ENCODE data around the gene ESM1. TPM values are rescaled to one million over a fixed set of nuclear protein-coding genes. Genes with fewer than 3 reads are reported as not detected.

Gene ESM1
- total RNA-seq, 1 donor from 2014 or later, result not detected

GRCh38 chr5:54969242-54969641, 16.2 kb downstream of the ESM1 start:
- Histone ChIP-seq H3K4me3 (no peak overlapping the region), H3K27ac (no peak overlapping the region)

DNA sequence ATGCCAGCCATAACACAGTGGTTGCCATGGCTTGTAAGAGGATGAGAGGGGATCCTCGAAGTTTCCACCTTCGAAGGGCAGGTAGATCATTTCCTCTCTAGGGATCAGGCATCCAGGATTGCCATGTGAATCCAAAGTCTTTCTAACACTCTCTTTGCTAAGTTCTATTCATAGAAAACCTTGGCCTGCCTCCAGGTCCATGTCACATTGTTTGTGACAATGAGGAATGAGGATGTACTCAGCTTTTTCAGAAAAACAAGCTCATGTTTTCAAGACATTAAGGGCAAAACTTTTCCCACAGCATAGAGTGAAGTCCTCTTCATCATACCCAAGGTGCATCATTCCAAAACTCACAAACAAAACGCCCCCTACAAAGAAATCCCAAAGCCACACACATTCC, 19.6 kb downstream of the ESM1 start:
- intact Hi-C loops (cut with DNase I), result no loop called here
- Histone ChIP-seq H3K27me3 (no peaks in the 10 kb centered on the region), H3K9me3 (no peaks in the 10 kb centered on the region), H3K36me3 (no peaks in the 10 kb centered on the region), H3K27ac (no peak overlapping the region), H3K4me3 (no peak overlapping the region), H3K4me1 (no peaks in the 10 kb centered on the region)
- TF ChIP-seq POLR2A (IDR thresholded peaks at IDR 0.05) (no peak), POLR2AphosphoS5 (IDR thresholded peaks at IDR 0.05; ENCODE audit: insufficient read depth in 1 of 2, low read depth in 1 of 2) (no peak)
- TF ChIP-seq, protein P1, sequence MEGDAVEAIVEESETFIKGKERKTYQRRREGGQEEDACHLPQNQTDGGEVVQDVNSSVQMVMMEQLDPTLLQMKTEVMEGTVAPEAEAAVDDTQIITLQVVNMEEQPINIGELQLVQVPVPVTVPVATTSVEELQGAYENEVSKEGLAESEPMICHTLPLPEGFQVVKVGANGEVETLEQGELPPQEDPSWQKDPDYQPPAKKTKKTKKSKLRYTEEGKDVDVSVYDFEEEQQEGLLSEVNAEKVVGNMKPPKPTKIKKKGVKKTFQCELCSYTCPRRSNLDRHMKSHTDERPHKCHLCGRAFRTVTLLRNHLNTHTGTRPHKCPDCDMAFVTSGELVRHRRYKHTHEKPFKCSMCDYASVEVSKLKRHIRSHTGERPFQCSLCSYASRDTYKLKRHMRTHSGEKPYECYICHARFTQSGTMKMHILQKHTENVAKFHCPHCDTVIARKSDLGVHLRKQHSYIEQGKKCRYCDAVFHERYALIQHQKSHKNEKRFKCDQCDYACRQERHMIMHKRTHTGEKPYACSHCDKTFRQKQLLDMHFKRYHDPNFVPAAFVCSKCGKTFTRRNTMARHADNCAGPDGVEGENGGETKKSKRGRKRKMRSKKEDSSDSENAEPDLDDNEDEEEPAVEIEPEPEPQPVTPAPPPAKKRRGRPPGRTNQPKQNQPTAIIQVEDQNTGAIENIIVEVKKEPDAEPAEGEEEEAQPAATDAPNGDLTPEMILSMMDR (IDR thresholded peaks at IDR 0.05), result no peak
- no peak for DNase-seq (ENCODE audit: extremely low spot score in 2 of 2)

More at GRCh38 chr5:54969242-54969641, 16.2 kb downstream of the ESM1 start:
- DNase-seq (ENCODE audit: extremely low spot score in 2 of 2), result no peak
- Histone ChIP-seq H3K9me3 (no peaks in the 10 kb centered on the region), H3K4me1 (no peaks in the 10 kb centered on the region), H3K27me3 (no peaks in the 10 kb centered on the region), H3K36me3 (no peaks in the 10 kb centered on the region)
- intact Hi-C loops (cut with DNase I), result no loop called here
- TF ChIP-seq, protein P1 (IDR thresholded peaks at IDR 0.05), result no peak
- TF ChIP-seq POLR2AphosphoS5 (IDR thresholded peaks at IDR 0.05; ENCODE audit: insufficient read depth in 1 of 2, low read depth in 1 of 2), result no peak
- no peak for TF ChIP-seq POLR2A (IDR thresholded peaks at IDR 0.05)

DNA sequence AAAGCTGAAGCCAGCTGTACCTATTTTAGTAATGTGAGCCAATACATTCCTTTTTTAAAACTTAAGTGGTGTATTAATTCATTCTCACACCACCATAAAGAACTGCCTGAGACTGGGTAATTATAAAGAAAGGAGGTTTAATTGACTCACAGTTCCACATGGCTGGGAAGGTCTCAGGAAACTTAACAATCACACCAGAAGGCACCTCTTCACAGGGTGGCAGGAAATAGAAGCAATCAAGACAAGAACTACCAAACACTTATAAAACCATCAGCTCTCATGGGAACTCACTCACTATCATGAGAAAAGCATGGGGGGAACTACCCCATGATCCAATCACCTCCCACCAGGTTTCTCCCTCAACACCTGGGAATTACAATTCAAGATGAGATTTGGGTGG, 21.0 kb downstream of the ESM1 start:
- no peaks in the 10 kb centered on the region for H3K9me3 ChIP-seq
- no peak overlapping the region for H3K4me3 ChIP-seq
- H3K4me1 ChIP-seq, result no peaks in the 10 kb centered on the region
- H3K36me3 ChIP-seq, result no peaks in the 10 kb centered on the region
- no peaks in the 10 kb centered on the region for H3K27me3 ChIP-seq
- no peak for DNase-seq (ENCODE audit: extremely low spot score in 2 of 2)
- H3K27ac ChIP-seq, result no peak overlapping the region
- no peak for TF ChIP-seq POLR2AphosphoS5 (IDR thresholded peaks at IDR 0.05; ENCODE audit: insufficient read depth in 1 of 2, low read depth in 1 of 2)
- TF ChIP-seq POLR2A (IDR thresholded peaks at IDR 0.05), result no peak
- TF ChIP-seq, protein P1 (IDR thresholded peaks at IDR 0.05), result no peak
- intact Hi-C loops (cut with DNase I), result no loop called here

DNA sequence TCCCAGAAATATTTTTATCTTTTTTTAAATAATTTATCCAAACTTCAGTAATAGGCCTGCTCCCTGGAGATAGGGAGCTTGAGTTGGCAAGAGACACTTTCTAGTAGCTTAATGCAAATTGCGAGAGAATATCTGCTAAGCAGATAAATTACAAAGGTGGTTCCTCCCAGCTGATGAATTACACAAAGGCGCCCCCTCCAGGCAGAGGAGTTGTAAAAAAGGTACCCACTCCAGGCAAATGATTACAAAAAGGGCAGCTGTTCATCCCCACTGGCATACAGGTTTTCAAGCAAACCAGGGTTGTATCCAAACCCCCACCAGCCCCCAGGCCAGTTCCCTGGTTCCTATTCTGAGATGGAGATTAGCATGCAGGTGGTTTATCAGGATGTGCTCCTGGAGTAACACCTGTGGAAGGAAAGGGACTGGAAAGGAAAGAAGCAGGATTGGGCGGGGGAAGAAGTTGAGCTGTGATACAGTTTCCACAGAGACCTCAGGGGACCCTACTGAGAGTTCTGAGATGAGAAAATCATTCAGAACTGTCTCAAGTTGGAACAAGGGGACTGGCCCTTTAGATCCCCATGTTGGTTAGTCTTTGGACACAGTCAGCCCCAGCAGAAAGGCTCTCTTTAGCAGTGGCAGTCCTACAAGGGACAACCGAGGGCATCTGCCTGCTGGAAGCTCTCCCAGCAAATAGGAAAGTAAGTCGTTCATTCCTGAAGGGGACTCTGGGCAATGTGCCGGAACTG, 25.5 kb downstream of the ESM1 start:
- TF ChIP-seq POLR2A (IDR thresholded peaks at IDR 0.05), result no peak
- TF ChIP-seq, protein P1 (IDR thresholded peaks at IDR 0.05), result no peak
- TF ChIP-seq POLR2AphosphoS5 (IDR thresholded peaks at IDR 0.05; ENCODE audit: insufficient read depth in 1 of 2, low read depth in 1 of 2), result no peak
- intact Hi-C loops (cut with DNase I), result no loop called here
- DNase-seq (ENCODE audit: extremely low spot score in 2 of 2), result no peak
- H3K27ac ChIP-seq, result no peak overlapping the region
- H3K9me3 ChIP-seq, result no peaks in the 10 kb centered on the region
- H3K27me3 ChIP-seq, result no peaks in the 10 kb centered on the region
- no peaks in the 10 kb centered on the region for H3K4me1 ChIP-seq
- H3K4me3 ChIP-seq, result no peak overlapping the region
- H3K36me3 ChIP-seq, result no peaks in the 10 kb centered on the region

DNA sequence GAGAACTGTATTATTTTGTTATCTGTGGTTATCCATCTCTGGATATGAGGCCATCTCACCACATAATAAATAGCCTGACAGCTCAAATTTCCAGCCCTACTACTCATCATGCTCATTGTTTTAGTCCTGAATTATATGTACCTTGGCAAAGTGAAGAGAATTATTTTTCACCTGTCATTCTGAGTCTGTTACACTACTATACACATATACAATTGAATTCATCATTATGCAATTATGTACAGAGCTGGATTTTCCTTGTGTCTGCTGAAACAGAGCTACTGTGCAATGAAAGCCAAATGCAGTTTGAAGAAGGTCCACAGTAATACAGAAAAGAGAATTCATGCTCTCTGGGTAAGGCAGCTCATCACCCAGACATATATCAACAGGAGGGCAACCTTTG, 28.5 kb downstream of the ESM1 start:
- H3K36me3 ChIP-seq, result no peaks in the 10 kb centered on the region
- no peak overlapping the region for H3K27ac ChIP-seq
- intact Hi-C loops (cut with DNase I), result no loop called here
- no peak for DNase-seq (ENCODE audit: extremely low spot score in 2 of 2)
- no peaks in the 10 kb centered on the region for H3K27me3 ChIP-seq
- H3K9me3 ChIP-seq, result no peaks in the 10 kb centered on the region
- H3K4me1 ChIP-seq, result no peaks in the 10 kb centered on the region
- H3K4me3 ChIP-seq, result no peak overlapping the region
- no peak for TF ChIP-seq POLR2AphosphoS5 (IDR thresholded peaks at IDR 0.05; ENCODE audit: insufficient read depth in 1 of 2, low read depth in 1 of 2)
